IPS DF 4.7 (cell line): Measurements from ENCODE around the gene ERMP1.
"Not testable (repeated sequence)": the region's sequence is repeated elsewhere in the genome, so short reads cannot be mapped to it uniquely, and the experiment has no call there.

ENCODE experiments used
- DNase-seq: peaks from one replicate; pipeline ENCODE4 v3.0.0-alpha.2; 2013; ENCODE audit warnings: low spot score; ENCODE audit errors: extremely low read depth

The ERMP1 gene

DNA sequence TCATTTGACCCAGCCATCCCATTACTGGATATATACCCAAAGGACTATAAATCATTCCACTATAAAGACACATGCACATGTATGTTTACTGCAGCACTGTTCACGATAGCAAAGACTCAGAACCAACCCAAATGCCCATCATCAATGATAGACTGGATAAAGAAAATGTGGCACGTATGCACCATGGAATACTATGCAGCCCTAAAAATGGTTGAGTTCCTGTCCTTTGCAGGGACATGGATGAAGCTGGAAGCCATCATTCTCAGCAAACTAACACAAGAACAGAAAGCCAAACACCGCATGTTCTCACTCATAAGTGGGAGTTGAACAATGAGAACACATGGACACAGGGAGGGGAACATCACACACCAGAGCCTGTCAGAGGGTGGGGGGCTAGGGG, 49.5 kb downstream of the ERMP1 start:
- not testable (repeated sequence) for DNase-seq

DNA sequence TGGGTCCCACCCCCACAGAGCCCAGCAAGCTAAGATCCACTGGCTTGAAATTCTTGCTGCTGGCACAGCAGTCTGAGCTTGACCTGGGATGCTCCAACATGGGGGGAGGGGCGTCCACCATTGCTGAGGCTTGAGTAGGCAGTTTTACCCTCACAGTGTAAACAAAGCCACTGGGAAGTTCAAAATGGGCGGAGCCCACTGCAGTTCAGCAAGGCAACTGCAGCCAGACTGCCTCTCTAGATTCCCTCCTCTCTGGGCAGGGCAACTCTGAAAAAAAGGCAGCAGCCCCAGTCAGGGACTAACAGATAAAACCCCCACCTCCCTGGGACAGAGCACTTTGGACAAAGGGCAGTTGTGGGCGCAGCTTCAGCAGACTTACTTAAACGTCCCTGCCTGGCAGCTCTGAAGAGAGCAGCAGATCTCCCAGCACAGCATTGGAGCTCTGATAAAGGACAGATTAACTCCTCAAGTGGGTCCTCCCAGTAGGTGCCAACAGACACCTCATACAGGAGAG, 53.2 kb downstream of the ERMP1 start:
- not testable (repeated sequence) for DNase-seq

DNA sequence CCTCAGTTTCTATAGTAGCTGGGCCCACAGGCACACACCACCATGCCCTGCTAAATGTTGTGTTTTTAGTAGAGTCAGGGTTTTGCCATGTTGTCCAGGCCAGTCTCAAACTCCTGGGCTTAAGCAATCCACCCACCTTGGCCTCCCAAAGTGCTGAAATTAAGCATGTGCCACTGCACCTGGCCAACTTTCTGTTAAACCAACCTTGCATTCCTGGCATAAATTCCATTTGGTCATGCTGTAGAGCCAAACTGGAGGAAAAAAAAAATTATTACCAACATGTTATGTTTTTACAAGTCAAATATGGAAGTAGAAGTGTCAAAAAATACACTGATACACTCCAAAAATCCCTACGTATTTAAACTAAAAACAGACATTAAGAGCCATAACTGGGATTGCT, 54.1 kb downstream of the ERMP1 start:
- no peak for DNase-seq

DNA sequence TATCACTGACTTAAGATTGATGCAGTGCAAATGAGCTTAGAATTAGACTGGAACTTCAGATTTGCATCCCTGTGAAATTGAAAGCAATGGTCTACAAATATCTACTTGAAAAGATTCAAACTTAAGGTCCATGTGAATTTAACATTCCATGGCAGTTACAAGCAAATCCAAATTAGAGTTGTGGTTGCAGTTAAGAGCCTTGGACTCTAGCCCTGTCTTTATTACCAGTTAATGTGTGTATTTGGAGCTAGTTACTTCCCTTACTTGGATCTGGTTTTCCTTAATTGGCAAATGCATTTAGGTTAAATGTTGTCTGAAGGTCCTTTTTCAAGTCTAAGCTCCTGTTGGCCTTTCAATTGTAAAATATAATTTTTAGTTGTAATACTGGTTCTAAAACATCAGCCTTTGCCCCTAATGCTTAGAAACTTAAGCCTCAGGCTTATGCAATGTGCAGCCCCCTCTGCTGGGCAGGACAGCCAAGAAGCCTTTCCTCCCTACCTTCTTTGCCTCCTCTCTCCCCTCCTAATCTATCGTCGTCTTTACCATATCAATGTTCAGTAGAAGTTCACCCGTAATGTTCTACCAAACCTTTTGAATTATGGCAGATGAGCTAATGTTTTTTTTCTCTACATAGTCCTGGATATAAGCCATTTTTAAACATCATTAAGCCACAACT, 59.5 kb downstream of the ERMP1 start:
- no peak for DNase-seq

DNA sequence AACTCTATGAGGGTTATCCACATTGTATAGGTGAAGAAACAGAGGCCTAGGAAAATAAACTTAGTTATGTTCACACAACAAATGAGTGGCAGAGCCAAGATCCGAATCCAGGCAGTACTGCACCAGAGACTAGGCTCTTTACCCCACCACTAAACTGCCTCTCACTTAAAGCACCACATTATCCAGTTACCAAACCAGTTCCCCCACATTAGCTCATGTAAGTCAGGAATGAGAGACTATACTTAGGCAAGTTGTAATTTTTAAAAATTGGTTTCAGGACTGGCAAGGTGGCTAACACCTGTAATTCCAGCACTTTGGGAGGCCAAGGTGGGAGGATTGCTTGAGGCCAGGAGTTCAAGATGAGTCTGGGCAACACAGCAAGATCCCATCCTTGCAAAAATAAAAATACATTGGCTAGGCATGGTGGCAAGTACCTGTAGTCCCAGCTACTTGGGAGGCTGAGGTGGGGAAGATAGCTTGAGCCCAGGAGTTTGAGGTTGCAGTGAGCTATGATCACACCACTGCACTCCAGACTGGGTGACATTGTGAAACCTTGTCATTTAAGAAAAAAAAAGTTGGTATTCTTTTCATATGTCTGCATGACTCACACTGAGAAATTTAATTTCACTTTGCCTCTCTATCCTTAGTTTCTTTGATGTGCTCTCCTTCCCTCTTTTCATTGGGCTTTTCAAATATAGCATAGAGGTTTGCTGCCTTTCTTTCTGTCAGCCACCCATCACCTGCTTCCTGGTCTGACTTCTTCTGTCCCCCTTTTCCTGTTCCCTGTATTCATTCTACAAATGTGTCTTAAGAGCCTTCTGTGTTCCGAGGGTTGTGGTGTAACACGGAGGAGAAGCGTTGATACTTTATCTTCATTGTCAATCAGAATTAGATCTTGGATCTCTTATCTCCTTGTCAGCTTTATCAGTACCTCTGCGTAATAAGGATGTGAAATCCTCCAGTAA, 64.7 kb downstream of the ERMP1 start:
- no peak for DNase-seq

DNA sequence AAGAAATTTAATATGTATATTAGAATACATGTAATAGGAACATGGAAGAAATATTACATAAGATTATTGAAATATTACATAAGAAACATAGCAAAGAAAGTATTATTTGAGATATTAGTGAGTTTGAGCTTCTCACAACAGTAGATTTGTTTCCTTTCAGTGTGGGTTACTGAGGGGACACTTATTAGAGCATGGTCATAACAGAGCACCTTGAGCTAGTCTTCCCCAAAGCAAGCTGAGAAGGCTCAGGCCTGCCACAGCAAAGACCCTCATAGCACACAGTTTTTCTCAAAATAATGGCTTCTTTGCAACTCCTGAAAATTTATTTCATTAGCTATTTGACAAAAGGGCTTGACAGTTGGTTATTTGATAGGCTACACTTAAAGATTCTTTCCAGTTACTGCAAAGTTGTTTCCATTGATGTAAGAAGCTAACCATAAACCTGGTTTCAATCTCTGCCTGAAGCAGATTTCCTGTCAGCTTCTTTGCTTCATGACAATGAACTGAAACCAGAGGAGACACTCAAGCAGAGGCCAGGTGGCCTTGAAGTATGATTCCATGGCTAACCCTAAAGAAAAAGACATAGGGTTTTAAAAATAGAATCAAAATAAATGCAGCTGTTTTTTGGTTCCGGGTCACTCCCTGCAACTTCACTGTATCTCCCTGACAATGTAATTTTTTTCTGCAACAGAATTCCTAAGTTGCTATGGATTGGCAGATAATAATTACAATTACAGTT, 68.6 kb downstream of the ERMP1 start:
- DNase-seq = no peak

DNA sequence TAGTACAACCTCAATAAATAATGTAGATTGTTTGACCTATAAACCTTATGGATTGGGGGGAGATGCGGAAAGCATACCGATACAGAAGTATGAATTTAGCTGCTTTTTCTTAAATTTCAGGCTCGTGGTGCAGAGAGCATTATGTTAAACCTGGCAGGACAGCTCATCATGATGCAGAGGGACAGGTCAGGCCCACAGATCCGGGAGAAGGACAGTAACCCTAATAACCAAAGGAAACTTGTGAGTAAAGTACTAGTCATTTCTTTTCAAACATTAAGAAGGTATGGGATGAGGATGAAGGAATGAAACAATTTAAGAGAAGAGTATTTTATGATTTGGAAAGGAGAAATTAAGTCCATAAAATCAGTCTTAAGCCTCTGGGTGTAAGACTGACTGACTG, 70.5 kb downstream of the ERMP1 start:
- DNase-seq = no peak

DNA sequence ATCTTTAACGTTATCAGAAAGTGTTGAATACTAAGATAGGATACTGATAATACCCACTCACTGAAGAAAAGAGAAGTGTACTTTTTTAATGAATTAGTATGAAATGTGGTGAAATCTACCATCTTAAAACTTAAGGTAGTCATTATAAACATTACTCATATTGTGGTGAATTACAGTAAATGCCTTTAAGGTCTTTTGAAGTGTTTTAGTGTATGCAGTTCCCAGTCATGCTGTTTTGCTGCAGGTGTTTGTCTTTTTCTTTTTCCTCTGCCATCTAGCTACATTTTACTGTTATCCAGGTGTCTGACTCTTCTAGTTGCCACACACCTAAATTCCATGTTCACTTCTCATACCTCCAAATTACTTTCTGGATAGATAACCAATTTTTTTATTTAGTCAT, 72.6 kb downstream of the ERMP1 start:
- no peak for DNase-seq

DNA sequence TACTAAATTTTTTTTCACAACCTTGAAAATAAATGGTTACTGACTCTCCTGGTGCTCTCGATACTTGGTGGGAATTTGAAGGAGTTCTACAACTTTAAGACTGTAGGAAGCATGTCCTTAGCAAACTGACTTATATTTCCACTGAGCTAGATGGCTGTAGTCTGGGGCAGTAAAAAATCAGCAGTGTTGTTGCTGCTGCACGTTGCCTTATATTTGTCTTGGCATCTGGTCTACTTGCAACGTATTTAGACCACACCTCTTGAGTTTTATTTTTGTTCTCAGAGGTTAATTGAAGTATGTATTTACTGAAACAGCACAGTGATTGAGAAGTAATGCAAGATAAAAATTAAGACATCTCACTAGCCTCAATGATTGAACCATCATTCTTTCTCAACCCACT, 76.3 kb downstream of the ERMP1 start:
- DNase-seq = no peak

DNA sequence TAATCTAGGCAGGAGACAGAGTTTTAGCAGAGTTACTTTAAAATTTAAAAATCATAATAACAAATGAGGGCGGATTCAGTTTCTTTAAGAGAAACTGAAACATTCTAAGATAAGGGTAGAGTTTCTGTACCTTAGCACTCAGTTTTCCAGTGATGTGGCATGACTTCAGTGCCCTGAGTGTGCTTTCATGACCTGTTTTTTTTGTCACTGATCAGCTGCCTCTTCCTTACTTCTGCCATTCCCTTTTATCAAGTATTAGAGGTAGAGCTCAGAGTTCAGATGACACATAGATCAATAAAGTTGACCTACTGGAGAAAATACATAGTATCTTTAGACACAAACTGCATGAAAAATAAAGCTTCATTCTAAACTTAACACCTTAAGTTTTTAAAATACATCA, 82.3 kb downstream of the ERMP1 start:
- DNase-seq = no peak

DNA sequence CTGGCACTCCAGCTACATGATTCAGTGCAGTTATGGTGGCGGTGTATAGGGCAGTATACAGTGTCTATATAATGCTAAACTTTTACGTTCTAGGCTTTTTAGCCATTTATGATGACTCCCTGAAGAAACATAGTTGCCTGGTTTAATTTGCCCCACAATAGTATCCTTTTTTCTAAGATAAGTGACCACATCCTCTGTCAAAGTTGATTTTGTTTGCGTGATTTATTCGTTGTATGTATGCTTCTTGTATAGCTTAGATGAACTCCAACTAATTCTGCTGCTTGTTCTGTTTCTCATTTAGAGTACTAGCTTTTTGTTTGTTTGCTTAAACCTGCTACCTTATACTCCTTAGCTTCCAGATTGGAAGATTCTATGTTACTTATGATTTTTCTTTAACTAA, 83.6 kb downstream of the ERMP1 start:
- no peak for DNase-seq

DNA sequence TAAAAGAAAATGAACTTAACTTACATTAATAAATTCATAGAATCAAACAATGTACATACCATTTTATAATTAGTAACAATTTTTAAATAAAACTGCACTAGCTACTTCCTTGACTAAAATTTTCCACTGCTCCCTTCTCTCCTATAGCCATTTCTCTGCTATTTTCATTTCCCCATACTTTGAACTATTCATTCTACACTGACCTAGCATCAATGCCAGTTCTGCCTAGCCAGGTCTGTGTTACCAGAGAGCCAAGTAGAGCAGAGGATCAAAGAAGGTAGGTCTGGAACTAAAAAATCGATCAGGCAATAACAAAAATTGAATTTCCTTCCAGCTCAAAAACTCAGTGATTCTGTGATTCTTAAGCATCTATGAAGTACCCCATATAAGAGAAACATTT, 84.5 kb downstream of the ERMP1 start:
- DNase-seq = no peak

DNA sequence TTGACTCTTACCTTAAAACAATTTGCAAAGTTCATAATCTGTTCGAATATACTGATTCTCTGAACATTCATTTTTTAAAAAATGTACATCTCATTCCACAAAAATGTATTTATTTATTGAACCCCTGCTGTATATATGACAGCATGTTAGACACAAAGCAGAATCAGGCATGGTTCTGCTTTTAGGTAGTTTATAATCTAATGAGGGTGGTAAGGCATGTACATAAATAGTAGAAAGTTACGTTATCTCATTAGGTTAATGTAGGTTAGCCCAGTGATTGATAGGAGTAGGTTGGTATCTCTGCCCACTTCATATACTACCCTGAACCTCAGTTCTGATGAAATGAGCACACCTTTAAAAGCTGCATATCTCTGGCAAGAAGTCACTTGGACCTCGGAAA, 89.8 kb downstream of the ERMP1 start:
- DNase-seq = no peak

DNA sequence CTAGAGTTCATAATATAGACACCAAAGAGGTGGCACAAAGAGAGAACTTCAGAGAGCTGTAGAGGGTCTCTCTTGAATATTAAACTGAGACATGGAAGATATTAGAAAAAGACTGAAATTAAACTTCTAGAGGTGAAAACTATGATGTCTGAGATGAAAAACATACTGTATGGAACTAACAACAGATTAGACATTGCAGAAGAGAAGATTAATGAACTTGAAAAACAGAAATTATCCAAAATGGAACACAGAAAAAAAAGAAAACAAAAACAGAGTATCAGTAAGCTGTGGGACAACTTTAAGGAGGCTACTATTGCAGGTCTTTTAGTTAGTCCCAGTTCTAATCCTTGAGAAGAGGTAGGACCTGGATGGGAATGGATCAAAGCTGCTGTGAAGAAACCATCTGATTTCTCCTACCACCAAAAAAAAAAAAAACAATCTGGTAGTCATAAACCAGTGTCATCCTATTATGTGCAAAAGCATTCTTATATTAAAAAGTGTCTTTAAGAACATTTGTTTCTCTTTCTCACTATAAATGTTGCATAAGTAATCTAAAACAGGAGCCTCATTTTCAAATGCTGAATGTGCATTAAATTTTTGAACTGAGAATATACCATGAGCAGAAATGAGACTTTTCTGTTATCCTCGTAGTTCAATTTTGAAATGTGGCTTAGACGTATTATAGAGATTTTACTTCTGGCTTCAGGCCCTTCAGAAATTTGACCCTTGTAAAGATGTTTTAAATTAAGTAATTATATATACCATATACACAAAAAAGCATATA, 96.2 kb downstream of the ERMP1 start:
- no peak for DNase-seq

DNA sequence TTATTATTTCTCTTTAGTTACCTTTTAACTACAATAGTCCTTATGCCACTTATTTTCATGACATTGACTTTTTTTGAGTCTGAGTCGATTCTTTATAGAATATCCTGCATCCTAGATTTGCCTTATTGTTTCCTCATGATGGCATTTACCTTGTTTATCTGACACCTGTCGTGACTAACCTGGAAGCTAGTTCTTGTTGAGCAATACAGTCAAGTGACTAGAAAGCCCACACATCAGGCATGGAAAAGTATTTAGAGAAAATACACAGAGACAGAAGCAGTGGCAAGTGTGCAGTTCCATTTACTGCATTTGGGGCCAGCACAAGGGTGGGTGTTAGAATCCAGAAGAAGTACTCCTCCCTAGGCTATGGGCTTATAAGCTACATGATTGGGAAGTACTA, 97.8 kb downstream of the ERMP1 start:
- no peak for DNase-seq
